ENCODE measurements around the gene GANAB. TPM values are rescaled to one million over a fixed set of nuclear protein-coding genes. Genes with fewer than 3 reads are reported as not detected.
"Not testable (repeated sequence)": the region's sequence is repeated elsewhere in the genome, so short reads cannot be mapped to it uniquely, and the experiment has no call there.

The GANAB gene
- total RNA-seq: 229 TPM
- long read RNA-seq, transcript GANAB-202 (24 exons, 3,608 nt): major isoform, 11 of 71 reads
- long read RNA-seq, transcript GANAB-201 (25 exons, 3,906 nt): minor isoform, 8 of 71 reads
- long read RNA-seq, partial matches to known transcripts: 26 of 71 reads
- long read RNA-seq, other reads (novel, unspliced or antisense): 26 of 71 reads

GRCh38 chr11:62645946-62646824 lies at the start of gene GANAB:
TSS of gene GANAB (minus strand) at chr11:62646613. CDS start at chr11:62646599, 14 bp downstream.
- intact Hi-C loops (cut with DNase I): no loop called here
- no peak for TF ChIP-seq CTCF (IDR thresholded peaks at IDR 0.05)
- H3K4me1 ChIP-seq: peaks cover 16% of the 10 kb centered on the region
- peak within 1 kb of the TSS; percentile 96 for H3K27ac ChIP-seq
- peak within 1 kb of the TSS; percentile 92 for H3K4me3 ChIP-seq
- H3K27me3 ChIP-seq: no peaks in the 10 kb centered on the region
- DNase-seq: peak; percentile 100
- no peaks in the 10 kb centered on the region for H3K9me3 ChIP-seq
- ATAC-seq: peak; percentile 99
- peaks cover 45% of the 10 kb centered on the region for H3K36me3 ChIP-seq

- no peak overlapping the region for H3K4me3 ChIP-seq
- no peak overlapping the region for H3K27ac ChIP-seq
- no peaks in the 10 kb centered on the region for H3K9me3 ChIP-seq
- no peaks in the 10 kb centered on the region for H3K27me3 ChIP-seq
- intact Hi-C loops (cut with DNase I): no loop called here
- peak; percentile 87 for TF ChIP-seq CTCF (IDR thresholded peaks at IDR 0.05)
- DNase-seq (peak; percentile 82), ATAC-seq (peak; percentile 94)
- H3K36me3 ChIP-seq: peaks cover 34% of the 10 kb centered on the region
- H3K4me1 ChIP-seq: no peaks in the 10 kb centered on the region
Measured at GRCh38 chr11:62694455-62695167, 48.2 kb upstream of the GANAB start.

- H3K27ac ChIP-seq; ATAC-seq; H3K4me1 ChIP-seq; H3K9me3 ChIP-seq; DNase-seq; H3K4me3 ChIP-seq; intact Hi-C loops (cut with DNase I); H3K27me3 ChIP-seq: not testable (repeated sequence)
- peaks cover 34% of the 10 kb centered on the region for H3K36me3 ChIP-seq
Measured at GRCh38 chr11:62693624-62694023, 47.2 kb upstream of the GANAB start.

GRCh38 chr11:62689421-62690183 lies 43.2 kb upstream of the GANAB start, which contains the start of gene LRRN4CL:
TSS of gene LRRN4CL (minus strand) at chr11:62689530. CDS start at chr11:62688508, 1,022 bp downstream.
- intact Hi-C loops (cut with DNase I): no loop called here
- Histone ChIP-seq H3K36me3 (peaks cover 34% of the 10 kb centered on the region), H3K4me3 (peak within 1 kb of the TSS; percentile 19), H3K9me3 (no peaks in the 10 kb centered on the region), H3K27ac (peak within 1 kb of the TSS; percentile 36), H3K27me3 (peaks cover 9% of the 10 kb centered on the region), H3K4me1 (no peaks in the 10 kb centered on the region)
- DNase-seq: no peak
- peak; percentile 24 for ATAC-seq
- TF ChIP-seq CTCF (IDR thresholded peaks at IDR 0.05): no peak

- TF ChIP-seq CTCF (IDR thresholded peaks at IDR 0.05): no peak
- H3K9me3 ChIP-seq: no peaks in the 10 kb centered on the region
- H3K27me3 ChIP-seq: peaks cover 9% of the 10 kb centered on the region
- peak overlapping the region; percentile 19 for H3K4me3 ChIP-seq
- DNase-seq (no peak), ATAC-seq (no peak)
- no peak overlapping the region for H3K27ac ChIP-seq
- intact Hi-C loops (cut with DNase I): no loop called here
- H3K4me1 ChIP-seq: no peaks in the 10 kb centered on the region
- H3K36me3 ChIP-seq: peaks cover 32% of the 10 kb centered on the region
Measured at GRCh38 chr11:62688491-62688890, 42.1 kb upstream of the GANAB start.
